HepG2 (cell line): Measurements from ENCODE around the gene EYA2. TPM values are rescaled to one million over a fixed set of nuclear protein-coding genes. Genes with fewer than 3 reads are reported as not detected.

Experiments
- CREBL2 ChIP-seq: sonication (generic); formaldehyde crosslinking; IDR thresholded peaks from 2 replicates; pipeline ENCODE4 v1.8.1; 2023; ENCODE audit warnings: missing genetic modification reagents, mild to moderate bottlenecking, borderline replicate concordance
- DR1 ChIP-seq: sonication (generic); formaldehyde crosslinking; IDR thresholded peaks from 2 replicates; pipeline ENCODE4 v1.8.0; 2021; ENCODE audit warnings: mild to moderate bottlenecking, missing genetic modification reagents, inconsistent platforms
- KAT8 ChIP-seq: IDR thresholded peaks from 2 replicates; pipeline ENCODE4 v1.6.1; 2016; ENCODE audit warnings: missing genetic modification reagents, missing compliant biosample characterization
- KLF16 ChIP-seq, 2 experiments: sonication (generic) in 1 of 2; formaldehyde crosslinking in 1 of 2; IDR thresholded peaks; 2 replicates each; pipeline versions ENCODE4 v1.6.1 to v1.8.0; 2016 to 2023; ENCODE audit warnings: missing genetic modification reagents in 2 of 2, missing compliant biosample characterization in 1 of 2
- MXD1 ChIP-seq: sonication (generic); formaldehyde crosslinking; IDR thresholded peaks from 2 replicates; pipeline ENCODE4 v1.4.0; 2020; ENCODE audit warnings: mild to moderate bottlenecking, missing genetic modification reagents
- MXD4 ChIP-seq: IDR thresholded peaks from 2 replicates; pipeline ENCODE4 v1.6.1; 2016; ENCODE audit warnings: mild to moderate bottlenecking, missing biosample characterization, missing genetic modification reagents
- RARA ChIP-seq: IDR thresholded peaks from 2 replicates; pipeline ENCODE4 v1.6.1; 2016; ENCODE audit warnings: missing genetic modification reagents, missing compliant biosample characterization
- RARG ChIP-seq: sonication (generic); formaldehyde crosslinking; IDR thresholded peaks from 2 replicates; pipeline ENCODE4 v1.4.0; 2020; ENCODE audit warnings: low read depth, mild to moderate bottlenecking, missing genetic modification reagents
- RBM39 ChIP-seq: fragments of 200-400 bp; formaldehyde crosslinking; IDR thresholded peaks from one replicate; pipeline ENCODE4 v1.6.1; 2018; ENCODE audit warnings: antibody characterized with exemption, mild to moderate bottlenecking, low read depth, low read length; ENCODE audit not compliant: poor library complexity, severe bottlenecking
- RFXAP ChIP-seq: sonication (generic); formaldehyde crosslinking; IDR thresholded peaks from 2 replicates; pipeline ENCODE4 v1.4.0; 2020; ENCODE audit warnings: missing genetic modification reagents, borderline replicate concordance
- THAP9 ChIP-seq: sonication (generic); formaldehyde crosslinking; IDR thresholded peaks from 2 replicates; pipeline ENCODE4; 2020; ENCODE audit warnings: missing genetic modification reagents, mild to moderate bottlenecking, borderline replicate concordance
- YEATS2 ChIP-seq: sonication (generic); formaldehyde crosslinking; IDR thresholded peaks from 2 replicates; pipeline ENCODE4 v1.4.0; 2020; ENCODE audit warnings: missing genetic modification reagents, borderline replicate concordance
- ZBTB20 ChIP-seq: sonication (generic); formaldehyde crosslinking; IDR thresholded peaks from 2 replicates; pipeline ENCODE4 v1.8.1; 2023; ENCODE audit warnings: missing genetic modification reagents, low read depth, mild to moderate bottlenecking, borderline replicate concordance
- ZFP36L2 ChIP-seq: sonication (generic); formaldehyde crosslinking; IDR thresholded peaks from 2 replicates; pipeline ENCODE4 v1.4.0; 2020; ENCODE audit warnings: missing genetic modification reagents
- ZFP41 ChIP-seq: sonication (generic); formaldehyde crosslinking; IDR thresholded peaks from 2 replicates; pipeline ENCODE4 v1.4.0; 2020; ENCODE audit warnings: mild to moderate bottlenecking, missing genetic modification reagents, borderline replicate concordance
- ZMAT3 ChIP-seq: sonication (generic); formaldehyde crosslinking; conservative IDR thresholded peaks from 2 replicates; pipeline ENCODE4 v1.7.0; 2021; ENCODE audit warnings: missing genetic modification reagents
- ZNF570 ChIP-seq: sonication (generic); formaldehyde crosslinking; IDR thresholded peaks from 2 replicates; pipeline ENCODE4 v1.4.0; 2020; ENCODE audit warnings: mild to moderate bottlenecking, missing genetic modification reagents, borderline replicate concordance
- ZNF615 ChIP-seq: sonication (generic); formaldehyde crosslinking; IDR thresholded peaks from 2 replicates; pipeline ENCODE4 v1.5.0; 2020; ENCODE audit warnings: mild to moderate bottlenecking, missing genetic modification reagents, borderline replicate concordance
- polyA plus RNA-seq, 8 experiments: library from polyadenylated mRNA; depleted of rRNA in 3 of 8; stranded (reverse) in 7 of 8; unstranded in 1 of 8; fragments of >200 nt; fragmentation: Illumina TruSeq in 4 of 8; extraction: Trizol in 4 of 8; gene quantifications; 2 replicates each; pipeline versions ENCODE4 v1.2.1 to v1.2.3, GENCODE V29; 2011 to 2016; ENCODE audit warnings: low read depth in 4 of 8, missing spikeins in 1 of 8, mixed read lengths in 1 of 8; ENCODE audit not compliant: insufficient read depth in 1 of 8
- total RNA-seq, 5 experiments: library from RNA; depleted of rRNA; stranded (reverse); fragments of >200 nt; fragmentation: Illumina TruSeq; extraction: Trizol; gene quantifications; 2 replicates each; pipeline ENCODE4 v1.2.3, GENCODE V29; 2016; ENCODE audit warnings: low read depth in 1 of 5
- TF ChIP-seq, protein P1 (sequence below): sonication (generic); formaldehyde crosslinking; IDR thresholded peaks from 2 replicates; pipeline ENCODE4 v1.9.0; 2021; ENCODE audit warnings: mild to moderate bottlenecking, missing genetic modification reagents

EYA2 gene
- total and polyA plus RNA-seq, 2 of the 13 experiments (the other 11 are each of a cell fraction or from before 2014, with no cell fraction given), result not detected

DNA sequence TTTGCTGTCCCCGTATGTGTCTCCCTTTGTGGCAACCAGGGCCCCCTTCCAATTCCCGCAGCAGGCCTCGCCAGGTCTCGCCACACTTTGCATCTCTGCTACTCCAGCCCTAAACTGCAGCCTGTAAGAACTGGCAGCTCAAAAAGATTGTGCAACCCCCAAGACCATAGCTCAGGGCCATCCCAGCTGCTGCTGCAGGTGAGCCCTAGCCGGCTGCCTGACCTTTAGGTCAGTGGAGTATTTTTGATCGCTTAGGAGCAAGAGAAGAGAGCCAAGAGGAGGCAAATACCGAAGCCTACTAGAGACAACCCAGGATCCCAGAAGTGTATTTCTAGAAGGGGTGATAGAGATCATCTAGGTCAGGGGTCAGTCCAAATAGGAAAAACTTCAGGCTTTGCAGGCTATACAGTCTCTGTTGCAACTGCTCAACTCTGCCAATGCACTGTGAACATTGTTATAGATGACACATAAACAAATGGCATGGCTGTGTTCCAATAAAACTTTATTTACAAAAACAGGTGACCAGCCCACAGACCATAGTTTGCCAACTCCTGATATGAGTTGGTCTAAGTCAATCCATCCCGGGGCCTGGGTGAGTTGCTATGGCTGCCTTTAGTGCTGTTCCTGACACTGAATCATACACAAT is 138.4 kb downstream of the EYA2 start (continued):
- TF ChIP-seq THAP9 (CRISPR knock-in tag) (0 out of 2 replicates have a peak, but pooled peaks have one; percentile 37), RBM39 (no peak), DR1 (no peak), RFXAP (no peak), ZBTB20 (CRISPR knock-in tag) (0 out of 2 replicates have a peak, but pooled peaks have one; percentile 30), RARA (CRISPR knock-in tag) (peak; percentile 70), ZNF570 (no peak), YEATS2 (CRISPR knock-in tag) (no peak), MXD4 (CRISPR knock-in tag) (peak; percentile 46; the same call in 1 of the 2 replicates), ZNF615 (CRISPR knock-in tag) (no peak), CREBL2 (CRISPR knock-in tag) (no peak), MXD1 (no peak; the same call in 1 of the 2 replicates), ZMAT3 (CRISPR knock-in tag) (no peak), KAT8 (CRISPR knock-in tag) (no peak), KLF16 (CRISPR knock-in tag; IDR thresholded peaks at IDR 0.05) (no peak), ZFP36L2 (CRISPR knock-in tag) (no peak), RARG (CRISPR knock-in tag) (no peak), ZFP41 (CRISPR knock-in tag) (no peak)
- TF ChIP-seq, protein P1, sequence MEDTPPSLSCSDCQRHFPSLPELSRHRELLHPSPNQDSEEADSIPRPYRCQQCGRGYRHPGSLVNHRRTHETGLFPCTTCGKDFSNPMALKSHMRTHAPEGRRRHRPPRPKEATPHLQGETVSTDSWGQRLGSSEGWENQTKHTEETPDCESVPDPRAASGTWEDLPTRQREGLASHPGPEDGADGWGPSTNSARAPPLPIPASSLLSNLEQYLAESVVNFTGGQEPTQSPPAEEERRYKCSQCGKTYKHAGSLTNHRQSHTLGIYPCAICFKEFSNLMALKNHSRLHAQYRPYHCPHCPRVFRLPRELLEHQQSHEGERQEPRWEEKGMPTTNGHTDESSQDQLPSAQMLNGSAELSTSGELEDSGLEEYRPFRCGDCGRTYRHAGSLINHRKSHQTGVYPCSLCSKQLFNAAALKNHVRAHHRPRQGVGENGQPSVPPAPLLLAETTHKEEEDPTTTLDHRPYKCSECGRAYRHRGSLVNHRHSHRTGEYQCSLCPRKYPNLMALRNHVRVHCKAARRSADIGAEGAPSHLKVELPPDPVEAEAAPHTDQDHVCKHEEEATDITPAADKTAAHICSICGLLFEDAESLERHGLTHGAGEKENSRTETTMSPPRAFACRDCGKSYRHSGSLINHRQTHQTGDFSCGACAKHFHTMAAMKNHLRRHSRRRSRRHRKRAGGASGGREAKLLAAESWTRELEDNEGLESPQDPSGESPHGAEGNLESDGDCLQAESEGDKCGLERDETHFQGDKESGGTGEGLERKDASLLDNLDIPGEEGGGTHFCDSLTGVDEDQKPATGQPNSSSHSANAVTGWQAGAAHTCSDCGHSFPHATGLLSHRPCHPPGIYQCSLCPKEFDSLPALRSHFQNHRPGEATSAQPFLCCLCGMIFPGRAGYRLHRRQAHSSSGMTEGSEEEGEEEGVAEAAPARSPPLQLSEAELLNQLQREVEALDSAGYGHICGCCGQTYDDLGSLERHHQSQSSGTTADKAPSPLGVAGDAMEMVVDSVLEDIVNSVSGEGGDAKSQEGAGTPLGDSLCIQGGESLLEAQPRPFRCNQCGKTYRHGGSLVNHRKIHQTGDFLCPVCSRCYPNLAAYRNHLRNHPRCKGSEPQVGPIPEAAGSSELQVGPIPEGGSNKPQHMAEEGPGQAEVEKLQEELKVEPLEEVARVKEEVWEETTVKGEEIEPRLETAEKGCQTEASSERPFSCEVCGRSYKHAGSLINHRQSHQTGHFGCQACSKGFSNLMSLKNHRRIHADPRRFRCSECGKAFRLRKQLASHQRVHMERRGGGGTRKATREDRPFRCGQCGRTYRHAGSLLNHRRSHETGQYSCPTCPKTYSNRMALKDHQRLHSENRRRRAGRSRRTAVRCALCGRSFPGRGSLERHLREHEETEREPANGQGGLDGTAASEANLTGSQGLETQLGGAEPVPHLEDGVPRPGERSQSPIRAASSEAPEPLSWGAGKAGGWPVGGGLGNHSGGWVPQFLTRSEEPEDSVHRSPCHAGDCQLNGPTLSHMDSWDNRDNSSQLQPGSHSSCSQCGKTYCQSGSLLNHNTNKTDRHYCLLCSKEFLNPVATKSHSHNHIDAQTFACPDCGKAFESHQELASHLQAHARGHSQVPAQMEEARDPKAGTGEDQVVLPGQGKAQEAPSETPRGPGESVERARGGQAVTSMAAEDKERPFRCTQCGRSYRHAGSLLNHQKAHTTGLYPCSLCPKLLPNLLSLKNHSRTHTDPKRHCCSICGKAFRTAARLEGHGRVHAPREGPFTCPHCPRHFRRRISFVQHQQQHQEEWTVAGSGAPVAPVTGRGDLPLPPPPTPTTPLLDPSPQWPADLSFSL (CRISPR knock-in tag), result no peak; the same call in 1 of the 2 replicates
